MCF 10A (cell line): ENCODE data around the gene ARHGEF12. TPM values are rescaled to one million over a fixed set of nuclear protein-coding genes. Genes with fewer than 3 reads are reported as not detected.

Experiments used
- BruUV-seq: library from RNA; stranded (reverse); fragments of 400-500 nt; replicated peaks from 2 replicates; lab custom pipeline; 2021; lab: Mats Ljungman, UMichigan
- CTCF ChIA-PET: fragments of 300-600 bp; sonication (Branson Sonifier 250); formaldehyde crosslinking; extraction: SDS; loops from one replicate; lab custom pipeline; 2021; ENCODE audit warnings: antibody characterized with exemption, inconsistent platforms; lab: Yijun Ruan, JAX
- POLR2A ChIA-PET: fragments of 300-600, 350-650 bp; sonication (Branson Sonifier 250); formaldehyde crosslinking; extraction: SDS; loops from one replicate; lab custom pipeline; 2020; ENCODE audit warnings: antibody characterized with exemption, inconsistent platforms; lab: Yijun Ruan, JAX
- DNase-seq: peaks from one replicate; pipeline ENCODE4 v3.0.0-alpha.2; 2018; ENCODE audit not compliant: unreplicated experiment
- H3K27ac Mint-ChIP-seq: one replicate; pipeline ENCODE4 v1.8.0; 2022; ENCODE audit warnings: mild to moderate bottlenecking, low read depth, mixed read lengths; ENCODE audit not compliant: unreplicated experiment
- H3K27me3 Mint-ChIP-seq: one replicate; pipeline ENCODE4 v1.8.0; 2022; ENCODE audit warnings: mixed read lengths; ENCODE audit not compliant: insufficient read depth, unreplicated experiment
- H3K36me3 Mint-ChIP-seq: one replicate; pipeline ENCODE4 v1.8.0; 2022; ENCODE audit warnings: mild to moderate bottlenecking, moderate library complexity, mixed read lengths; ENCODE audit not compliant: insufficient read depth, unreplicated experiment
- H3K4me1 Mint-ChIP-seq: one replicate; pipeline ENCODE4 v1.8.0; 2022; ENCODE audit warnings: mixed read lengths; ENCODE audit not compliant: insufficient read depth, unreplicated experiment
- H3K4me3 Mint-ChIP-seq: one replicate; pipeline ENCODE4 v1.8.0; 2022; ENCODE audit warnings: mild to moderate bottlenecking, moderate library complexity, mixed read lengths; ENCODE audit not compliant: unreplicated experiment
- H3K9me3 Mint-ChIP-seq: one replicate; pipeline ENCODE4 v1.8.0; 2022; ENCODE audit warnings: mixed read lengths; ENCODE audit not compliant: unreplicated experiment
- CTCF ChIP-seq: fragments of 200-600 bp; IDR thresholded peaks from one replicate; pipeline ENCODE4 v1.8.0; 2022; ENCODE audit warnings: antibody characterized with exemption, mild to moderate bottlenecking; ENCODE audit not compliant: unreplicated experiment
- intact Hi-C: fragments of 100-400 bp; cut with micrococcal nuclease; formaldehyde crosslinking; loops from 2 replicates; pipeline ENCODE4 v1.14.1; 2022
- total RNA-seq: library from RNA; stranded (reverse); gene quantifications from 2 replicates; pipeline ENCODE4 v1.2.3, GENCODE V29; 2022

Gene ARHGEF12
- total RNA-seq, 1 experiment from 2014 or later, result 61.2 TPM

GRCh38 chr11:120511820-120512738, 175.9 kb downstream of the ARHGEF12 start:
- H3K9me3 Mint-ChIP-seq, result no peaks in the 10 kb centered on the region
- peak overlapping the region; percentile 29 for H3K4me3 Mint-ChIP-seq
- no peaks in the 10 kb centered on the region for H3K36me3 Mint-ChIP-seq
- no TSS peak for BruUV-seq
- intact Hi-C loops, result loop anchor here (1.0 kb wide), 6 partner anchors 173 to 682 kb away; no protein-coding TSS in a partner anchor
- no peak for TF ChIP-seq CTCF
- POLR2A ChIA-PET, result interaction anchor here (0.6 kb wide), 1 partner anchor 924 kb away, joined by 3 read pairs; no protein-coding TSS in a partner anchor
- peaks cover 6% of the 10 kb centered on the region for H3K4me1 Mint-ChIP-seq
- DNase-seq, result no peak
- H3K27ac Mint-ChIP-seq, result no peak overlapping the region
- CTCF ChIA-PET, result interaction anchor here (0.5 to 4.7 kb wide), 9 partner anchors 10 to 682 kb away, joined by 3 to 36 read pairs (median 10); no protein-coding TSS in a partner anchor
- peaks cover 52% of the 10 kb centered on the region for H3K27me3 Mint-ChIP-seq

- intact Hi-C loops, result no loop called here
- ChIA-PET POLR2A (no interaction called here), CTCF (interaction anchor here (0.6 to 1.1 kb wide), 4 partner anchors 17 to 420 kb away, joined by 3 to 4 read pairs (median 3); no protein-coding TSS in a partner anchor)
- TF ChIP-seq CTCF, result no peak
- H3K27ac Mint-ChIP-seq, result no peak overlapping the region
- no peak overlapping the region for H3K4me3 Mint-ChIP-seq
- peaks cover 44% of the 10 kb centered on the region for H3K27me3 Mint-ChIP-seq
- BruUV-seq, result no TSS peak
- DNase-seq, result no peak
- H3K4me1 Mint-ChIP-seq, result peaks cover 6% of the 10 kb centered on the region
- H3K9me3 Mint-ChIP-seq, result no peaks in the 10 kb centered on the region
- H3K36me3 Mint-ChIP-seq, result no peaks in the 10 kb centered on the region
These were observed 176.7 kb downstream of the ARHGEF12 start for GRCh38 chr11:120512739-120513435.

- no peak for DNase-seq
- H3K4me1 Mint-ChIP-seq, result peaks cover 6% of the 10 kb centered on the region
- H3K36me3 Mint-ChIP-seq, result no peaks in the 10 kb centered on the region
- no peak overlapping the region for H3K27ac Mint-ChIP-seq
- peaks cover 37% of the 10 kb centered on the region for H3K27me3 Mint-ChIP-seq
- CTCF ChIA-PET, result interaction anchor here (0.6 to 1.1 kb wide), 6 partner anchors 16 to 419 kb away, joined by 3 to 4 read pairs (median 3); no protein-coding TSS in a partner anchor
- H3K9me3 Mint-ChIP-seq, result no peaks in the 10 kb centered on the region
- intact Hi-C loops, result no loop called here
- H3K4me3 Mint-ChIP-seq, result no peak overlapping the region
- TF ChIP-seq CTCF, result no peak
- POLR2A ChIA-PET, result no interaction called here
- BruUV-seq, result no TSS peak
These were observed 177.5 kb downstream of the ARHGEF12 start for GRCh38 chr11:120513436-120514315.
